ENCODE measurements around the gene RAB20. TPM values are rescaled to one million over a fixed set of nuclear protein-coding genes. Genes with fewer than 3 reads are reported as not detected.
"Not testable (repeated sequence)": the region's sequence is repeated elsewhere in the genome, so short reads cannot be mapped to it uniquely, and the experiment has no call there.

Gene RAB20
- total and polyA plus RNA-seq, 5 experiments from 2014 or later, result 2.2 to 4.5 (median 2.9) TPM

DNA sequence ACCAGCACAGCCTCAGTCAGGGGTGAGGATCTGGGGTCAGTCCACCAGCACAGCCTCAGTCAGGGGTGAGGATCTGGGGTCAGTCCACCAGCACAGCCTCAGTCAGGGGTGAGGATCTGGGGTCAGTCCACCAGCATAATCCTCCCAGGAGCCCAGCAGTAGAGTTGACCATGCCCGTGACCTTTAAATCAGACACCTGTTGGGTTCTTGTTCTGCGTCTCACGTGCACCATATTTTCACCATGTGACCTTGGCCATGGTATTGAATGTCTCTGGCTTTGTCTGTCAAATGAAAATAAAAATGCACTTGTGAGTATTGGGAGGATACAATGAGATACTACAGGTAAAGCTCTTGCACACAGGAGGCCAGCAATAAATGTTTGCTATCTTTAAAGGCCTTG lies 63.6 kb downstream of the RAB20 start:
- H3K9me3 Mint-ChIP-seq, result peaks cover 0 to 13% (median 4%) of the 10 kb centered on the region in 9 donors
- ATAC-seq, DNase-seq, H3K4me1 Mint-ChIP-seq, H3K27ac Mint-ChIP-seq, H3K27me3 Mint-ChIP-seq, POLR2A ChIA-PET, H3K36me3 Mint-ChIP-seq, H3K4me3 Mint-ChIP-seq: not testable (repeated sequence)

DNA sequence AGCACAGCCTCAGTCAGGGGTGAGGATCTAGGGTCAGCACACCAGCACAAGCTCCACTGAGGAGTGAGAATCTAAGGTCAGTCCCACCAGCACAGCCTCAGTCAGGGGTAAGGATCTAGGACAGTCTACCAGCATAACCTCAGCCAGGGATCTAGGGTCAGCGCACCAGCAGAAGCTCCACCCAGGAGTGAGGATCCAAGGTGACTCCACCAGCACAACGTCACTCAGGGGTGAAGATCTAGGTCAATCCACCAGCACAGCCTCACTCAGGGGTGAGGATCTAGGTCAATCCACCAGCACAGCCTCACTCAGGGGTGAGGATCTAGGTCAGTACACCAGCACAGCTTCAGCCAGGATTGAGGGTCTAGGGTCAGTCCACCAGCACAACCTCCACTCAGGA lies 64.5 kb downstream of the RAB20 start:
- Mint-ChIP-seq H3K27me3 (peaks cover 0 to 8% (median 6%) of the 10 kb centered on the region in 5 donors), H3K4me3 (no peak overlapping the region), H3K27ac (peak overlapping the region in 1 of 10 donors; percentile 19), H3K9me3 (peaks cover 0 to 13% (median 4%) of the 10 kb centered on the region in 9 donors), H3K36me3 (no peaks in the 10 kb centered on the region), H3K4me1 (no peaks in the 10 kb centered on the region)
- DNase-seq (peak in 1 of 10 donors; percentile 16), ATAC-seq (no peak)
- POLR2A ChIA-PET, result no interaction called here

DNA sequence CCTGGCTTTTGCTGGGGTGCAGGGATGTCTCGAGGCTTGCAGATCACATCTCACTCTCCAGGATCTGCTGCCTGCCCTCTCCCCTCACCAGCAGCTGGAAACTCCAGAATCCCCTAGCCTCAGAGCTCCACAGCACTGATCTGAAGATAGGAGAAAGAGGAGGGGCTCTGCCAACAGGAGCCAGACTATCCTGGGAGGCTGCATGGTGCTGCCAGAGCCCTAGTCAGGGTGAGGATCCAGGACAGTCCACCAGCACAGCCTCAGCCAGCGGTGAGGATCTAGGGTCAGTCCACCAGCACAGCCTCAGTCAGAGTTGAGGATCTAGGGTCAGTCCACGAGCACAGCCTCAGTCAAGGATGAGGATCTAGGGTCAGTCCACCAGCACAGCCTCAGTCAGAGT lies 65.2 kb downstream of the RAB20 start:
- Mint-ChIP-seq H3K4me1 (no peaks in the 10 kb centered on the region), H3K27ac (no peak overlapping the region), H3K36me3 (no peaks in the 10 kb centered on the region), H3K27me3 (peaks cover 0 to 5% (median 4%) of the 10 kb centered on the region in 5 donors), H3K4me3 (no peak overlapping the region), H3K9me3 (peaks cover 0 to 12% (median 3%) of the 10 kb centered on the region in 9 donors)
- ATAC-seq (no peak), DNase-seq (peak in 1 of 10 donors; percentile 27)
- POLR2A ChIA-PET, result no interaction called here

DNA sequence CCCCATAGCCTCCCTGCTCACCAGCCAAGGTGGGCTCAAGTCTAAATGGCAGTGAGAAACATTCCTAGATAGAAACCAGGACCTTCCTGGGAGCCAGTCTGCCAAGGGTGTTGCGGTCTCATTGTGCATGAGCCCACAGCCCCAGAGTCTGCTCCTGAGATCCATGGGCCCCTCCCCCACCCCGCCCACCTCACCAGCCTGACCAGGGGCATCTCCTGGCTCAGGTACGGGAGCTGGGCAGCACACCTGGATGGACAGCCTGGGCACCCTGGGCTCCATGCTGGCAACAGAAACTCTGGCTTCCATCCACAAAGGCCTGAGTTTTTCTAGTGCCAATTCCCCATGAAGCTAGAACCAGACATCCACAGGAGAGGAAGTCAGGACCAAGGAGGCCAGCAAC lies 65.6 kb downstream of the RAB20 start:
- Mint-ChIP-seq H3K27me3 (peaks cover 0 to 5% (median 4%) of the 10 kb centered on the region in 5 donors), H3K36me3 (no peaks in the 10 kb centered on the region), H3K9me3 (peaks cover 0 to 11% (median 3%) of the 10 kb centered on the region in 9 donors), H3K27ac (no peak overlapping the region), H3K4me3 (no peak overlapping the region), H3K4me1 (no peaks in the 10 kb centered on the region)
- POLR2A ChIA-PET, result no interaction called here
- ATAC-seq (no peak), DNase-seq (peak in 1 of 10 donors; percentile 59)

DNA sequence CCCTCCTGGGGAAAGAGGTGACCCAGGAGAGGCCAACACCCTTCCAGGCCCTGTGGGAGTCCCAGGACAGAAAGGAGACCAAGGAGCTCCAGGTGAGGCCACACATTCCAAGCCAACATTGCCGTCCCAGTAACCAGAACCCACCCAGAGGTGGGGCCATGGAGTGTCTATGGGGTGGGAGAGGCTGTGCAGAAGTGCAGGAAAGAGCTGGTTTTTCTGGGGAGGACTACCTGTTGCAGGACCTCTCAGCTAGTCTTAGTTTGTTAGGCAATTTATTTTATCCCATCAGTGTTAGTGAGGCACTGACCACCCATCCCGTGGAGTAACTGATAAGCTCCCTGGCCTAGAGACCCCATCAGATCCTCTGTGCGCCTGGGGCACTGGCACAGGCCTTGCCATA lies 66.1 kb downstream of the RAB20 start:
- Mint-ChIP-seq H3K4me1 (no peaks in the 10 kb centered on the region), H3K36me3 (no peaks in the 10 kb centered on the region), H3K27ac (no peak overlapping the region), H3K27me3 (peaks cover 0 to 5% (median 1%) of the 10 kb centered on the region in 5 donors), H3K9me3 (peaks cover 0 to 9% (median 3%) of the 10 kb centered on the region in 9 donors), H3K4me3 (no peak overlapping the region)
- DNase-seq, result peak in 1 of 10 donors; percentile 9
- no peak for ATAC-seq
- POLR2A ChIA-PET, result no interaction called here

DNA sequence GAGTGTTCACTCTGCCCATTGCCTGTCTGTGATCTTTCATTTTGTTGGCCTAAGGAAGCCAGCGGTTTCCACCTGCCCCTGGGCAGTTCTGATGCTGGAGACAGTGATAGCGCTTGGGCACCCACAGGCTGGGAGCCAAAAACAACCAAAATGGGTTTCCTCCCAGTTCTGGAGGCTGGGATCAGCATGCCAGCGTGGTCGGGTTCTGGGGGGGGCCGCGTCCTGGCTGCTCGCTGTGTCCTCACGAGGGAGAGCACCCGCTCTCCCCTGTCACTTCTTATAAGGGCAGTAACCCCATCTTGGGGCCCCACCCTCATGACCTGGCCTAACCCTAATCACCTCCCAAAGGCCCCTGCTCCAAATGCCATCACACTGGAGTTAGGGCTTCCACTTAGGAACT lies 67.9 kb downstream of the RAB20 start:
- no peaks in the 10 kb centered on the region for H3K36me3 Mint-ChIP-seq
- H3K9me3 Mint-ChIP-seq, result peaks cover 0 to 4% (median 0%) of the 10 kb centered on the region in 9 donors
- no peak overlapping the region for H3K4me3 Mint-ChIP-seq
- no peak for DNase-seq
- H3K27me3 Mint-ChIP-seq, result peaks cover 0 to 6% (median 0%) of the 10 kb centered on the region in 5 donors
- no peaks in the 10 kb centered on the region for H3K4me1 Mint-ChIP-seq
- POLR2A ChIA-PET, result no interaction called here
- no peak for ATAC-seq
- H3K27ac Mint-ChIP-seq, result no peak overlapping the region

DNA sequence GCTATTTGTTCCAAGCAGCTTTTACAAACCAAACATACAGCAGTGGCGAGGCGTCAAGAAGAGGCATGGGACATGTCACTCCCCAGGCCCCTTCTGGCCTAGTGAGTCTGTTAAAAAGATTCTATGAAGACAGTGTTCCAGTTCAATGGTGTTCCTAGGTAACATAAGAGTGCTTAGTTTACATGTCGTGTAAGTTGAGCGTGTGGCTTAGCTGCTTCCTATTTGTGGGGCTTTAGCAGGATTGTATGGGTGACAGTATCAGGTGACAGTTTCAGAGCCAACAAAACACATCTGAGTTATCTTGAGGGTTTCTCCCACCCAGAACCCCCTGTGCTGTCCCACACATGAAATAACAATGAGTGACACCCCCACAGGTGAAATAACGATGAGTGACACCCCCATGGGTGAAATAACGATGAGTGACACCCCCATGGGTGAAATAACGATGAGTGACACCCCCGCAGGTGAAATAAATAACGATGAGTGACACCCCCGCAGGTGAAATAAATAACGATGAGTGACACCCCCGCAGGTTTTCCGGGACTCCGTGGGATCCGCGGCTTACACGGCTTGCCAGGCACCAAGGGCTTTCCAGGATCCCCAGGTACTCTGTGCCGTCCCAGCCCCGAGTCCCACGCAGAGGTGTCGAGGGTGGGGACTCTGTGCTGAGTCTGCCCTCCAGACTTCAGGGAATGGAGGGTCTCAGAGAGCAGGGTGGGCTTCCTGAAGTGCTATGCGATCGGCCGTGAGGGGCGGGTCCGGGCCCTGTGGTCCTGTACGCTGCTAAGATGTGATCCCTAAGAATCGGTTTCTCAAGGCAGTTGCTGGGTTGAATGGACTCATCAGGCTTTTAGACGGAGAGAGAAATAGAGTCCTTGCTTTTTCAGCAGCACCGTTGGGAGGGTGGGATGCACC lies 68.6 kb downstream of the RAB20 start:
- no peaks in the 10 kb centered on the region for H3K4me1 Mint-ChIP-seq
- POLR2A ChIA-PET, result no interaction called here

DNA sequence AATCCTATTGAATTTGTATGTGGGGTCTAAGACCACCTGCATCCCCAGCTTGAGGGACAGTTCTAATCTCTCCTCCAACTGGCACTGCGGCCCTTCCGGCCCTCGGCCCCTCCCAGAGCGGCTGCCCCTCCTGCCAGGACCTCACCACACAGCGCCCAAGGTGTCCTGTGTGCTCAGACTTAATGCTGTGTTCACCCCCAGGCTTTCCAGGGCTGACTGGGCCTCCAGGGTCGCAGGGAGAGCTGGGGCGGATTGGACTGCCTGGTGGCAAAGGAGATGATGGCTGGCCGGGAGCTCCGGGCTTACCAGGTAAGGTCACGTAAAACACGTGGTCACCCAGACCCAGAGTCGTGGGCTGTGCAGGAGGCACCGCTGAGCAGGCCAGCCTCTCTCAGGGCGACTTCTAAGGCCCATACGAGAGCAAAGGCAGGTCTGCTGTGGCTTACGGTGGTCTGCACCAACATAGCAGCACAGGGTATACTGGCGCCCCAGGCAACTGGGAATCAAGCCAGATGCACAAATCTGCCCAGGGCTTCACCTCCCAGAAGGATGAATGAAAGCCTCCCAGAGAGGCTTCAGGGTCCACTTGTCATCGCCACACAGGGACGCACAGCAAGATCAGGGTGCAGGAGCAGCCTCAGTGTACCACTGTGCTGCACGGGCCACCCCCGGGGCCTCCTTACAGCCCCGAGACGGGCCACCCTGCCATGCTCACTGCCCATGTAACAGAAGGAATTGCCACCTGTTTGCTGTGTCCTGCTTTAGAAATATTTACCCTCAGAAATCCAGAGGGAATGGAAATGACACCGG lies 69.4 kb downstream of the RAB20 start:
- no peak overlapping the region for H3K27ac Mint-ChIP-seq
- DNase-seq (no peak), ATAC-seq (no peak)
- H3K4me3 Mint-ChIP-seq, result no peak overlapping the region
- H3K36me3 Mint-ChIP-seq, result no peaks in the 10 kb centered on the region
- peaks cover 0 to 5% (median 0%) of the 10 kb centered on the region in 5 donors for H3K27me3 Mint-ChIP-seq
- POLR2A ChIA-PET, result no interaction called here
- no peaks in the 10 kb centered on the region for H3K4me1 Mint-ChIP-seq
- no peaks in the 10 kb centered on the region for H3K9me3 Mint-ChIP-seq

More for the DNA sequence above, 68.6 kb downstream of the RAB20 start:
- H3K27me3 Mint-ChIP-seq, result peaks cover 0 to 6% (median 0%) of the 10 kb centered on the region in 5 donors
- H3K27ac Mint-ChIP-seq, result no peak overlapping the region
- no peaks in the 10 kb centered on the region for H3K9me3 Mint-ChIP-seq
- H3K36me3 Mint-ChIP-seq, result no peaks in the 10 kb centered on the region
- no peak overlapping the region for H3K4me3 Mint-ChIP-seq
- ATAC-seq (no peak), DNase-seq (peak in 1 of 10 donors; percentile 6)

DNA sequence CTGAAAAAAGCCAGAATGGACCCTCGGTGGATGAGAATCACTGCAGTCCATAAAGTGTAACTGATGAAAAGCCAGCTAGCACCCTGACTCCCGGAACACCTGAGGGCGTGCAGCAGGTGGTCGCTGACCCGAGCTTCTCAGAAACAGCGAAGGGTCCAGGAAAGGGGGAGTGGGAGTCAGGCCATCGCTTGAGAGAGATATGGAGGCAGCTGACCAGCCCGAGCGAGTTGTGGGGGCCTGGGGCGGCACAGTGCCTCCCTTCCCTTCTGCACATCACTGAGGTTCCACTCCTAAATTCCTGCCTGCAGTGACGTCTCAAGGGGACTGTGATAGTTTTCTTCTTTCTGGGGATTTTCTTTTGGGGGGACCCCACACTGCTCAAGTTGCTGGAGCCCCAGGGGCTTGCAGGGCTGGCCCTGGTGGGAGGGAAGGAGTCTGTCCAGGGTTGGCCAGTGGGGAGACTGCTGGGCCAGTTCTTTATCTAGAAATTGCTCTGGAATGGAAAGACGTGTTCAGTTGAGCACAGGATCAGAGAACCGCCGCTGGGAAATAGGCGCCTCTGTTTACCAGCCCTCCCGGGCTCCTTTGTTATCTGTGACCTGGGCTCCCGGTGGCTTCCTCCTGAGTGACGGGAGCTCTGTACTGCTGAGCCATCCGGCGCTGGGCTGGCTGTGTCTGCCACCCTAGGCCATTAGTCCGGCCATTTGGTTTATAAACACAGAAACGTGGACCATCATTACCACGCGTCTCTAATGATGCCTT lies 71.3 kb downstream of the RAB20 start:
- H3K9me3 Mint-ChIP-seq, result no peaks in the 10 kb centered on the region
- H3K27ac Mint-ChIP-seq, result peak overlapping the region in 1 of 10 donors; percentile 34
- H3K36me3 Mint-ChIP-seq, result no peaks in the 10 kb centered on the region
- H3K4me3 Mint-ChIP-seq, result no peak overlapping the region
- no peak for ATAC-seq
- peaks cover 0 to 1% (median 0%) of the 10 kb centered on the region in 5 donors for H3K27me3 Mint-ChIP-seq
- H3K4me1 Mint-ChIP-seq, result no peaks in the 10 kb centered on the region
- POLR2A ChIA-PET, result no interaction called here
- no peak for DNase-seq

DNA sequence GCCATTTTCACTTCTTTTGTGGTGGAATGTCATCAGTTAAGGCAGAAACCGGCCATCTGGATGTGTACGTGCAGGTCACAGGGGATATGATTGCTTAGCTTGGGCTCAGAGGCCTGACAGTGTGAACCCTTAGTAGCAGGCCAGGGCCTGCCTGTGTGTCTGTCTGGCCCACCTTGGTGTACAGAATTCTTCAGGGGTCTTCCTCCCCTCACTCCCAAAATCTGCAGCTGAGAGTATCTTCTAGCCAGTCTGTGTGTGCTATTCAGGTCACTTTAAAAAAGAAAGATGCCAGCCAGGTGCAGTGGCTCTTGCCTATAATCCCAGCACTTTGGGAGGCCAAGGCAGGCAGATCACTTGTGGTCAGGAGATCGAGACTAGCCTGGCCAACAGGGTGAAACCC lies 74.6 kb downstream of the RAB20 start:
- H3K9me3 Mint-ChIP-seq, H3K4me1 Mint-ChIP-seq, H3K27ac Mint-ChIP-seq, POLR2A ChIA-PET, ATAC-seq, H3K4me3 Mint-ChIP-seq, H3K36me3 Mint-ChIP-seq: not testable (repeated sequence)
- H3K27me3 Mint-ChIP-seq, result peaks cover 0 to 23% (median 4%) of the 10 kb centered on the region in 5 donors
- DNase-seq, result peak in 1 of 10 donors; percentile 10

DNA sequence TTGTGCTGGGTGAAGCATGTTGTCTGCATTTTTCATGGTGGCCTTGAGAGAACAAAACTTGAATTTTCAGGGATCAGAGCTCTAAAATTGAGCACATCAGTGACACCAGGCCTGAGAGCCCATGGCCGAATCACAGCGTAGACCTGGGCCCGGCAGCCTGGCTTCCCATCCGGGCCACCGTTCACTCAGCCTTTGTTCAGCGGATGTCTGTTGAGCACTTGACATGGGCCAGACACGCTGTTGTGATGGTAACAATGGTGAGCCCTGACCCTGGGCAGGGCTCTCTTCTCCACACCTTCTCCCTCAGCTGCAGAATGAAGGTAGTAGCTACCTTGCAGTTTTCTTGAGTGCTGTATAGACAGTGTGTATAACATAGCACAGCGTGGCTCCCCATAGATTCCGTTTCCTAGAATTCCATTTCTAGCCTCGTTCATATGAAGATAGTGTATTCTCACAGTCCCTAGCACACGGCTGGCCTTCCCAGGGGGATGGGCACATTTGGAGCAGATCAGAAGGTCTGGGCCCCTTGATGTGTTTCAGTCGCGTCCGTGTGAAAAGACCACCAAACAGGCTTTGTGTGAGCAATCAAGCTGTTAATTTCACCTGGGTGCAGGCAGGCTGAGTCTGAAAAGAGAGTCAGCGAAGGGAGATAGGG lies 75.3 kb downstream of the RAB20 start:
- Mint-ChIP-seq H3K4me3 (no peak overlapping the region), H3K27me3 (peaks cover 0 to 23% (median 4%) of the 10 kb centered on the region in 5 donors), H3K36me3 (no peaks in the 10 kb centered on the region), H3K27ac (no peak overlapping the region), H3K9me3 (no peaks in the 10 kb centered on the region), H3K4me1 (no peaks in the 10 kb centered on the region)
- no peak for DNase-seq
- ATAC-seq, result no peak
- POLR2A ChIA-PET, result no interaction called here

DNA sequence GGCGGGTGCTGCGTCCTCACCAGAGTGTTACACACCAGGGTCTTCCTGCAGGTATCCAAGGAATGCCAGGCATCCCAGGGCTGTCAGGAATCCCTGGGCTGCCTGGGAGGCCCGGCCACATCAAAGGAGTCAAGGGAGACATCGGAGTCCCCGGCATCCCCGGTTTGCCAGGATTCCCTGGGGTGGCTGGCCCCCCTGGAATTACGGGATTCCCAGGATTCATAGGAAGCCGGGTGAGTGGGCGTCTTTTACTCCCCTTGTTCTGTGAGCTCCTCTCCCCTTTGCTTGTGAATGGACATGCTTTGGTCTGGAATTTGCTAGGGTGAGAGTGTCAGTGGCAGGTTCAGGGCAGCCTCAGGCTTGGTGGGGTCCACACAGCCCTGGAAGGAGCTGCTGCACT lies 75.9 kb downstream of the RAB20 start:
- DNase-seq, result peak in 1 of 10 donors; percentile 31
- no peaks in the 10 kb centered on the region for H3K9me3 Mint-ChIP-seq
- no peaks in the 10 kb centered on the region for H3K36me3 Mint-ChIP-seq
- POLR2A ChIA-PET, result no interaction called here
- no peak overlapping the region for H3K27ac Mint-ChIP-seq
- no peaks in the 10 kb centered on the region for H3K4me1 Mint-ChIP-seq
- ATAC-seq, result no peak
- H3K4me3 Mint-ChIP-seq, result no peak overlapping the region
- peaks cover 0 to 23% (median 4%) of the 10 kb centered on the region in 5 donors for H3K27me3 Mint-ChIP-seq

All from naive thymus-derived CD8-positive, alpha-beta T cell (primary cell).